Activated CD4-positive, alpha-beta T cell treated with anti-CD3 and anti-CD28 coated beads, Interleukin-2, amount 50 U/mL, for 4 hours (primary cell): ENCODE measurements around the gene CAPN12.
"Not testable (repeated sequence)": the region's sequence is repeated elsewhere in the genome, so short reads cannot be mapped to it uniquely, and the experiment has no call there.

Source experiments
- DNase-seq, 2 experiments: peaks; one replicate each; pipeline ENCODE4 v3.0.0-alpha.2; 2020

The CAPN12 gene

DNA sequence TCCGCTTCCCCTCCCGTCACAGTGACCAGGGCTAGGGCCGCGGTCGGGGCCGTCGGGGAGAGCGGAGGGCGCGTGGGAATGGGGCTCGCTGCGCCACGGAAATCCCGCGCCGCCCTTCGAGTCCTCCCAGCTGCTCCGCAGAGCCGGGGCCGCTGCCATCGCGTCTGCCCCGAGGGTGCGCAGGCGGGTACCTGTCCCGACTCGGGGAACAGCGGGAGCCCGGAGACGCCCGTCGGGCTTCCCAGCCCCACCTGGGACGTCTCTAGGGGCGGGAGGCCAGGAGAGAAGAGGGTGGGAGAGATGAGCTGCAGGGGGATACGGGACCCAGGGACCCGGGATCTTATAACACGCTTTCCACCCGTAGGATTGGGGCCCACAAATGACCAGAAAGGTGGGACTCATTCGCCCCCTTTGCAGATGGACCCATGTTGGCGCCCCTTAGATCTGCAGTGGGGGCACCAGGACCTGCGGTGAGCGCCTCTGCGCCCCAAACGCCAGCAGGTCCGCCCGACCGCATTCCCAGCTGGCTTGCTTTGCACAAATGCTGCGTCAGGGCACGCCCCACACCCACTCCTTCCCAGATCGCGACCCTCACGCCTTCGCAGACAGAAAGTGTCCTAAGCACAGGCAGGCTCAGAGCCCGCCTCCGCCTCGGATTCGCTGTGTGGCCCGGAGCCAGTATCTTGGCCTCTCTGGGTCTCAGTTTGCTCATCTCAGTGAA lies 26.1 kb upstream of the CAPN12 start:
- DNase-seq = not testable (repeated sequence)

DNA sequence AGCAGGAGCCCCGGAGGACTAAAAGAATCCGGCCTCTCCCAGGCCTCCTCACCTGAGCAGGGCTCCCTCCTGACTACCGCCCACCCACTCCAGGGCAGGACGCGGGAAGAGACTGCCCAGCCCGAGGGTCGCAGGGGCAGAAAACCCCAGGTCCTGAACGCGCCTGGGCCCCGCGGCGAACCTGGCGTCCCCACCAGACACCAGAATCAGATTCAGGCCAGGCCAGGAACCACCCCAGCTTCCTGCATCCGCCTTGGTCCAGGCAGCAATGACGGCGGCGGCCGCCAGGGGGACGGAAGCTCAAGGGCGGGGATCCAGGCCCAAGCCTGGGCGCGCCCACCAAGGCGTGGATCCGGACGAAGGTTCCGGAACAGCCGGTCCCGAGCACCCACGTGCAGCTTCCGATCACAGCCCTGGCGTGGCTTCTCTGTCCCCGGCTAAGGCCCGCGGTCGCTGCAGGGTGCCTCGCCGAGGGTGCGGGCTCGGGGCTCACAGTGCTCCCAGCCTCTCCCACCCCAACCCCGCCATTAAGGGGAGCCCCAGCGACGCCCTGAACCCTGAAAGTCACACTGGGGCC lies 25.4 kb upstream of the CAPN12 start:
- DNase-seq = peak; percentile 84 to 86

DNA sequence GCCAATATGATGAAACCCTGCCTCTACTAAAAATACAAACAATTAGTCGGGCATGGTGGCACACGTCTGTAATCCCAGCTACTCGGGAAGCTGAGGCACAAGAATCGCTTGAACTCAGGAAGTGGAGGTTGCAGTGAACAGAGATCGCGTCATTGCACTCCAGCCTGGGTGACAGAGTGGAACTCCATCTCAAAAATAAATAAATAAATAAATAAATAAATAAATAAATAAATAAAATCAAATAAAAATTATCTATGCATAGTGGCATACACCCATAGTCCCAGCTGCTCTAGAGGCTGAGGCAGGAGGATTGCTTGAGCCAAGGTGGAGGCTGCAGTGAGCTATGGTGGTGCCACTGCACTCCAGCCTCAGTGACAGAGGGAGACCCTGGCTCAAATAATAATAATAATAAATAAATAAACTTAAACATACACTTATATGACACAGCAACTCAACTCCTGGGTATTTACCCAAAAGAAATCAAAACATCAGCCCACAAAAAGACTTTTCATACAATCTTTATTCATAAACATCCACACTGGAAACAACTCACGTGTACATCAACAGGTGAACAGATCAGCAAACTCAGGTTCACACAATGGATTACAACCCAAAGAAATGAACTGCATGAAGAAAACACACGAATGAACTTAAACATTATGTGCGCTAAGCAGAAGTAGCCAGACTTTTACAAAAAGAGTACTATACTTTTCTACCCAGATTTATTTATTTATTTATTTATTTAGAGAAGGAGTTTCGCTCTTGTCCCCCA lies 22.2 kb upstream of the CAPN12 start:
- no peak for DNase-seq

DNA sequence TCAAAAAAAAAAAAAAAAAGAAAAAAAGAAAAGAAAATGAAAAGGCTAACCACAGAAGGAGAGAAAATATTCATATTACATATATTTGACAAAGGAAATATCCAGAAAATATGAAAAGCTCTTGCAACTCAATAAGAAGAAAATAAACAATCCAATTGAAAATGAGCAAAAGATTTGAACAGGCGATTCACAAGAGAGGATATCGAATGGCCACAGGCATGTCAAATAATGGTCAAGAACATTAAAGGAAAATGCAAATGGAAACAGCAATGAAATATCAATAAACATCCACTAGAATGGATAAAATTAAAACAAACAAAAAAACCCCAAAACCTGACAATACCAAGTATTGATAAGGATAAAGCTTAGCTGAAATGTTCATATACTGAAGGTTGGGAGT lies 20.9 kb upstream of the CAPN12 start:
- DNase-seq = no peak

DNA sequence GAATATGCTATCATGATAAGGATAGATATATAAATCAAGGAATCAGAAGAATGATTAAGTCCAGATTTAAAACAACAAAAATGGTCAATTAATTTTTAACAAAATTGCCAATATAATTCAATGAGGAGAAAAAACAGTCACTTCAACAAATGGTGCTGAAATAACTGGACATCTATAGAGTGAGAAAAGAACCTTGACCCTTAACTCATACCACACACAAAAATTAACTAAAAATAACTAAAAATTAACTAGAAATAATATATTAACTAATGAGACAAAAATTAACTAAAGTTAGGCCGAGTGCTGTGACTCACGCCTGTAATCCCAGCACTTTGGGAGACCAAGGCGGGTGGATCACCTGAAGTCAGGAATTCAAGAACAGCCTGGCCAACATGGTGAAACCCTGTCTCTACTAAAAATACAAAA lies 19.5 kb upstream of the CAPN12 start:
- no peak for DNase-seq

DNA sequence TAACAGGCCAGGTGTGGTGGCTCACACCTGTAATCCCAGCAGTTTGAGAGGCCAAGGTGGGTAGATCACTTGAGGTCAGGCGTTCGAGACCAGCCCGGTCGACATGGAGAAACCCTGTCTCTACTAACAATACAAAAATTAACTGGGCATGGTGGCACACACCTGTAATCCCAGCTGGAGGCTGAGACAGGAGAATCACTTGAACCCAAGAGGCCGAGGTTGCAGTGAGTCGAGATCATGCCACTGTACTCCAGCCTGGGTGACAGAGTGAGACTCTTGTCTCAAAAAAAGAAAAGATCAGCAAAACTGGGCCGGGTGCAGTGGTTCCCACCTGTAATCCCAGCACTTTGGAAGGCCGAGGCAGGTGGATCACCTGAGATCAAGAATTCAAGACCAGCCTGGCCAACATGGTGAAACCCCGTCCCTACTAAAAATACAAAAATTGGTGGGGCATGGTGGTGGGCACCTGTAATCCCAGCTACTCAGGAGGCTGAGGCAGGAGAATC lies 17.7 kb upstream of the CAPN12 start:
- not testable (repeated sequence) for DNase-seq

DNA sequence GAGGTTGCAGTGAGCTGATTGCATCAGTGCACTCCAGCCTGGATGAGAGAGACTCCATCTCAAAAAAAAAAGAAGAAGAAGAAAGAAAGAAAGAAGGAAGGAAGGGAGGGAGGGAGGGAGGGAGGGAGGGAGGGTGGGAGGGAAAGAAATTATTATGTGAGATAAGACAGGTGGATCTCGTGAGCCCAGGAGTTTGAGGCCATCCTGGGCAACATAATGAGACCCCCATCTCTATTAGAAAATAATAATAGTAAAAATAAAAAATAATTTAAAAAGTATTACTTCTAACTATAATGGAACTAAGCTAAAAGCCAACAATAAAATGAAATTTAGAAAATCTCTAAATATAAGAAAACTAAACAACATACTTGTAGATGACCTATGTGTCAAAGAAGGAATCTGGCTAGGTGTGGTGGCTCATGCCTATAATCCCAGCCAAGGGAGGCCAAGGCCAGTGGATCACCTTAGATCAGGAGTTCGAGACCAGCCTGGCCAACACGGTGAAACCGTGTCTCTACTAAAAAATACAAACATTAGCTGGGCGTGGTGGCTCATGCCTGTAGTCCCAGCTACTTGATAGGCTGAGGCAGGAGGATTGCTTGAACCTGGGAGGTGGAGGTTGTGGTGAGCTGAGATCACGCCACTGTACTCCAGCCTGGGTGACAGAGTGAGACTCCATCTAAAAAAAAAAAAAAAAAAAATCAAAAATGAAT lies 16.7 kb upstream of the CAPN12 start:
- DNase-seq = not testable (repeated sequence)

DNA sequence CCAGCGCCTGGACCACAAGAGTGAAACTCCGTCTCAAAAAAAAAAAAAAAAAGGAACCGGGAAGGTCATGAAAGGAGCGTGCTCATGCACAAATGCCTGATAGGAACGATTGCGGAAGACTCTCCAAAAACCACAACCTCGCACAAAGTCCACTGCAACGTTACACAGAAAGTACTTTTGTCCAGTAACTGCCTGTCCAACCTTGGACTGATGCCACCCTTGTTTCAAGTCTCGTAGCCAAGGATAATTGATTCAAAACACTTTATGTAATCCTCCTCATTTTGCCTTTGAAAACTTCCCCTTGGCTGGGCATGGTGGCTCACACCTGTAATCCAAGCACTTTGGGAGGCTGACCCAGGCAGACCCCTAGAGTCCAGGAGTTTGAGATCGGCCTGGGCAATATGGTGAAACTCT lies 15.3 kb upstream of the CAPN12 start:
- DNase-seq = no peak

DNA sequence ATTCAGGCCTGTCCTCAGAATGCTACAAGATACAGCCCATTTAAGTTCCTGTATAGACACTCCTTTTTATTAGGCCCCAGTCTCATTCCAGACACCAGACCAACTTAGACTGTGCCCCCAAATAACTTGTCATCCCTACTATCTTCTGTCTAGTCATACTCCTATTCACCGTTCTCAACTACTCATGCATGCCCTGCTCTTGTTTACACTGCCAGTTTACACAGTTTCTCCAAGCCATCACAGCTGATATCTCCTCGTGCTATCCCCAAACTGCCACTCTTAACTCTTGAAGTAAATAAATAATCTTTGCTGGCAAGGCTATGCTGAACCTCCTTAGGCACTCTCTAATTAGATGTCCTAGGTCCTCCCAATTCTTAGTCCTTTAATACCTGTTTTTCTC lies 9.9 kb upstream of the CAPN12 start:
- DNase-seq = not testable (repeated sequence)

DNA sequence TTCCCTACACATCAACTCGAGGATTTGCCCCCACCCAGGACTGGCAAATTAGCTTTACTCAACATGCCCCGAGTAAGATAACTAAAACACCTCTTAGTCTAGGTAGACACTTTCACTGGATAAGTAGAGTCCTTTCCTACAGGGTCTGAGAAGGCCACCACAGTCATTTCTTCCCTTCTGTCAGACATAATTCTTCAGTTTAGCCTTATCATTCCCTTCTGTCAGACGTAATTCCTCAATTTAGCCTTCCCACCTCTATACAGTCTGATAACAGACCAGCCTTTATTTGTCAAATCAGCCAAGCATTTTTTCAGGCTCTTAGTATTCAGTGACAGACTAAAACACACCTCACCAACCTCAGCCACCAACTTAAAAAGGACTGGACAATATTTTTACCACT lies 9.5 kb upstream of the CAPN12 start:
- DNase-seq = not testable (repeated sequence)

DNA sequence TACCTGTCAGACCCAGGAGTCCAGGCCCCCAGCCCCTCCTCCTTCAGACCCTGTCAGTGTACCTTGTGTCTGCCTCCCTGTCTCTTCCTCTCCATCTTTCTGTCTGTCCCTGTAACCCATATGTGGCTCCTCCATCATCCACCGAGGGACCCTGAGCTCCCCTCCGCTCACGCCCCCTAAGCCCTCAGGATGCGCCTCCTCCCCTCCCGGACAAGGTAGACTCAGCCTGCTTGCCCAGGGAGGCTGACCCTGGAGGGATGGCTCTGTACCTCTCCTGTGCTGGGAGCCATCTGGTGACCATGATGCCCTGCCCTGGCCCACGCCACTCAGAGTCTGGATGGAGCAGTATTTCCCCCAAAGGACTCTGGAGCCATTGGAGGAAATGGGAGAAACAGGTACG lies 1.0 kb upstream of the CAPN12 start:
- DNase-seq = no peak

DNA sequence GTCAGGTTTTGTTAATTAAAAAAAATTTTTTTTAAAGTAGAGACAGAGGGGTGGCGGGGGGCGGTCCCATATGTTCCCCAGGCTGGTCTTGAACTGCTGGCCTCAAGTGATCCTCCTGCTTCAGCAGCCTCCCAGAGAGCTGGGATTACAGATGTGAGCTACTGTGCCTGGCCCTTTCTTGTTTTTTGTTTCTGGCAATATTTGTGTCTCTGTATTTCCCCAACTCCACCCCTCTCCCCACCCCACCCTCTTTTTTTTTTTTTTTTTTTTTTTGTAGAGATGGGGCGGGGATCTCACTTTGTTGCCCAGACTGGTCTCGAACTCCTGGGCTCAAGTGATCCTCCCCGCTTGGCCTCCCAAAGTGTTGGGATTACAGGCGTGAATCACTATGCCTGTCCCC lies 600 bp upstream of the CAPN12 start:
- DNase-seq = no peak

DNA sequence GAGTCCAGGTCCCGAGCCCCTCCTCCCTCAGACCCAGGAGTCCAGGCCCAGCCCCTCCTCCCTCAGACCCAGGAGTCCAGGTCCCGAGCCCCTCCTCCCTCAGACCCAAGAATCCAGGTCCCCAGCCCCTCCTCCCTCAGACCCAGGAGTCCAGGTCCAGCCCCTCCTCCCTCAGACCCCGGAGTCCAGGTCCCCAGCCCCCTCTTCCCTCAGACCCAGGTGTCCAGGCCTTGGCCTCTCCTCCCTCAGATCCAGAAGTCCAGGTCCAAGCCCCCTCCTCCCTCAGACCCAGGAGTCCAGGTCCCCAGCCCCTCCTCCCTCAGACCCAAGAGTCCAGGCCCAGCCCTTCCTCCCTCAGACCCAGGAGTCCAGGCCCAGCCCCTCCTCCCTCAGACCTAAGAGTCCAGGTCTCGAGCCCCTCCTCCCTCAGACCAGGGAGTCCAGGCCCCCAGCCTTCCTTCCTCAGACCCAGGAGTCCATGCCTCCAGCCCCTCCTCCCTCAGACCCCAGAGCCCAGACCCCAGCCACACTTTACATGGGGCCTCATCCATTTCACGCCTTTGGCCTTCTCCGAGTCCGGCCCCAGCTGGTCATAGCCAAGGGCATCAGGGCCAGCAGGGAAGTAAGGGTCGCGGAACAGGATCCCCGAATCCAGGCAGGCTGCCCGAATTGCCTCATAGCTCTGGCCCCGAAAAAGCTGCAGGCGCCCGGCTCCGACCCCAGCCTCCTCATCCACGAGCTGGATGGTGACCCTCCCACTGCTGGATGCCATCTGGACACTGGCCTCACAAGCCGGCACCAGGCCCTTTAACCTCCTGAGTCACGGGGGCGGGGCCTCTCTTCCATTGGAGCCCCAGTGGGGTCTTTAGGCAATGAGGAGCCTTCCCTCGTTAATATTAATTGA lies 628 bp downstream of the CAPN12 start:
- no peak for DNase-seq

DNA sequence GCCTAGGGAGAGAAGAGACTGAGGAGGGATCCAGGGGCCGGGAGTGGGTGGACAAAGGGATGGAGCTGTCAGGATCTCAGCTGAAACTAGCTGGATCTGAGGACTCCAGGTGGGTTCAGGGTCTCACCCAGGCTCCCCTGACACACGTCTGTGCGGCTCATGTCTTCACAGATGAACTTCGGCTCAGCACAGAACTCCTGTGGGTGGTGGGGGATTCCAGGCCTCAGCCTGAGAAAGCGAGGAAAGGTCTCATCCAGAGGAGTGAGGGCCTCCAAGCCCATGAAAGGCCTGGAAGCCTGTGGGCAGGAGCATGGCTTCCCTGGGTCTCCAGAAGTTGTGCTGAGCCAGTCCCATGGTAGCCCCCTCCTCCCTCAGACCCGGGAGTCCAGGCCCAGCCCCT lies 1.4 kb downstream of the CAPN12 start:
- no peak for DNase-seq

DNA sequence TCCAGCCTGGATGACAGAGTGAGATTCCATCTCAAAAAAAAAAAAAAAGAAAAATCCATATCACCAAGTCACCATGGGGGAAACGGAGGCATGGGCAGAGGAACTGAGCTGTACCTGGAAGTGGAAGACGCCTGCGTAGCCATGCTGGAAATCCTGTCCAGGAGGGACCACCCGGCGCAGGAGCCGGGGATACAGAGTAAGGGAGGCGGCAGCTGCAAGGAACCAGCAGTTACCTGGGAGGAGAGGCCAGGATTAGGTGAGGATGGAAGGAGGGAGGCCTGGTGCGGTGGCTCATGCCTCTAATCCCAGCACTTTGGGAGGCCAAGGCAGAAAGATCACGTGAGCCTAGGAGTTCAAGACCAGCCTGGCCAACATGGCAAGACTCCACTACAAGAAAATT lies 2.0 kb downstream of the CAPN12 start:
- DNase-seq = no peak

DNA sequence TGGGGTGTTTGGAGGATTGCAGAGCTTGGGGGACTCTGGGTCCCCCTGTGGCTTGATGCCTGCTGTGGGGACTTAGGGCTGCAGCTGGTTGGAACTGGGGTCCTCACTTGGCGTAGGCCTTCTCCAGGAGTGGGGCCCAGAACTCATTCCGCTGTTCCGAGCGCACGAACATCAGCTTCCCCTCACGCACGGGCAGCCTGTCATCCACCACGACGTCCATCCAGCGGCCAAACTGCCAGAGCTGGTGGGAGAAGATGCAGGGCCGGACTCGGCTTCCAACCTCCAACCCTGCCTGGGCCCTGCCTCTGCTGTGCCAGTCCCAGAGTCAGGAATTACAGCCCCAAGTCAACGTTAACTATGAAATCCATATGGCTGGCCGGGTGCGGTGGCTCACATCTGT lies 2.6 kb downstream of the CAPN12 start:
- no peak for DNase-seq

DNA sequence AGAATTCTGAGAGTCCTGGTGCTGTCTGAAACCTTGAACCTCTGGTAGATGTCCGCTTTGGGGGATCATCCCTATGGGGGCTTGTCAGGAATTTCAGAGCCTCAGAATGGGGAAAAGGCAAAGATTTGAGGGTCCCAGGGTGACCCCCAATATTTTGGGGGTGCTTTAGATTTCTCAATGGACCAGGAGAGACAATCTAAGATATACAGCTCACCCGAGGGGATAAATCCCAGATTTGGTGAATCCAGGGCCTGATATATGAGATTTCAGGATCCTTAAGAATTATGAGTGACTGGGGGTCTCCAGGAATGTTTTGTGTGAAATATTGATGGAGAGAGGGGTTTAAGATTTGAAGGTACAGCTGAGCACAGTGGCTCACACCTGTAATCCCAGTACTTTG lies 3.3 kb downstream of the CAPN12 start:
- DNase-seq = no peak

DNA sequence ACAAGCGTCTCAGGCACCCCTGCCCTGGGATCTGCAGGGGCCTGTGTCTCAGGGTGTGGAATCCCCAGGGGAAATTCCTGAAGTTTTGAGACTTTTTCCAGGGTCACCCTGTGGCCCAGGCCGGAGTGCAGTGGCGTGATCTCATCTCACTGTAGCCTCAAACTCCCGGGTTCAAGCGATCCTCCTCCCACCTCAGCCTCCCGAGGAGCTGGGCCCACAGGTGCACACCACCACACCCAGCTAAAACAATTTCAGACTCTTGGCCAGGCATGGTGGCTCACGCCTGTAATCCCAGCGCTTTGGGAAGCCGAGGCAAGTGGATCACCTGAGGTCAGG lies 4.0 kb downstream of the CAPN12 start:
- DNase-seq = no peak

DNA sequence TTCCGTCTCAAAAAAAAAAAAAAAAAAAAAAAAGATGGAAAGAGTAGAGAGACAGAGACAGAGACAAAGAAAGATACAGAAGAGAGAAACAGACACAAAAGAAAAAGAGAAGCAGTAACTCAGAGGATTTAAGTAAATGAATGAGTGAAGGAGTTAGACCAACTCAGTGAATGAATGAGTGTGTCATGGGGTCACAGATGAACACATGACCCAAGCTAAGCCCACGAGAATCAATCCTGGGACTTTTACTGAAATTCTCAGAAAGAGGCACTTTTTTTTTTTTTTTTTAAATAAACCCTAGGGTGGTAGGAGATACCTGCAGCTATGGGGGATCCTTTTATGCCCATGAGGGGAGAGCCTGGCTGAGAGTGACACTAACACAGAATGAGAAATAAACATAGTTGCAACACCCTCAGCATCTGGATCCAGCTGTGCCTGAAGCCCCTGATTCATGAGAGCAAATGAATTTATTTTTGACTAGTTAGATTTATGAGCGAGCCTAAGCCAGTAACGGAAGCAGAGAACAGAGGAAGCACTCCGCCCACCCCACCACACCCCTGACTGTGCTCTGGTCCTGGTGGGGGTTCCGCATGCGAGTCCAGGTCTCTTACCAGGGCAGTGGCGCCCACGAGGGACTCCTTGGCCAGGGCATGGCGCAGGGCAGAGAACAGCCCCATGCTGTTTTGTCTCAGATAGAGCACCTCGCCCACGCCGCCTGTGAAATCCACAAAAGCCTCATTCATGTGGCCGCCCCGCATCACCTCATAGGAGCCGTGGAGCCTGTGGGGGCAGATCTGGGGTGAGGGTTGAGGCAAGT lies 4.6 kb downstream of the CAPN12 start:
- DNase-seq = no peak

DNA sequence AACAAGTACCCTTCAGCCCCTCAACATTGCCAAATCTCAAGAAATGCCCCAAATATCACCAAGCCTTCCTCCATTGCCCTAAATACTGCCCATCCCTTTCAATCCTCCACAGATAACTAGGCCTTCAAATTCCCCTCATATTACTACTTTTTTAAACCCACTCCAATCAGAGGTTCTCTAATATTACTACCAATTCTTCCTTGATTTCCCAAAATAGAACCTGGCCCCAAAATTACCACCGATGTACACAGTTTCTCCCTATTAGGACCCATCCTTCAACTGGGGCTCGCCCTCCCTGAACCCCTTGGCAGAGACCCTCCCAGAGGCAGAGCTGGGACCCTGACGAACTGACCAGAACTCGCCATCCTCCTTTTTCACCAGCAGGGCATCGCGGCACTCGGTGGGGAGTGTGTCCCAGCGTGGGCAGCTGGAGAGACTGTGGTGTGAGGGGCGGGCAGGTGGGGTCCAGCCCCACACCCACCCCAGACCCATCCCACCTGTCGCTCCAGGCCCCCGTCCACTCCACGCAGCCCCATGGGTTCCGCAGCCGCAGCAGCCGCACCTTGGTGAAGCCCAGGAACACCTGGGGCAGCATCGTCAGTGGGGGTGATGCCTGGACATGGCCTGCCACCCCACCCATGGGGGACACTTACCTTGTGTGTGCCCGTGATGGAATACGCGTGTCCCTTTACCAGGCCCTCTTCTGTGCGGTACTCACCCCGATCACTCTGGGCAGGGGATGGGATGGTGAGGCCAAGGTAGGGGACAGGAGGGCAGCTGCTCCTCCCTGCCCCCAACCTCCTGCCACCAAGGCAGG lies 6.1 kb downstream of the CAPN12 start:
- DNase-seq = no peak
